Esophagus squamous epithelium (tissue), 4 donors: ENCODE data around the gene PTAFR.

Source experiments
- CTCF ChIP-seq, 6 experiments: fragments of 450-650 bp in 4 of 6; fragments of 200-600 bp in 2 of 6; sonication (generic) in 2 of 6; IDR thresholded peaks; one replicate each; pipeline ENCODE4 v1.5.1; 2016 to 2019; ENCODE audit warnings: antibody characterized with exemption in 6 of 6, mild to moderate bottlenecking in 4 of 6, moderate library complexity in 4 of 6
- POLR2A ChIP-seq, 4 donors: fragments of 450-650 bp; IDR thresholded peaks; one replicate each; pipeline ENCODE4 v1.6.1; 2017; ENCODE audit warnings: antibody characterized with exemption in 4 of 4, mild to moderate bottlenecking in 4 of 4, moderate library complexity in 3 of 4

- TF ChIP-seq CTCF (IDR thresholded peaks at IDR 0.05) (no peak), POLR2A (IDR thresholded peaks at IDR 0.05) (no peak)
These were observed 27.7 kb downstream of the PTAFR start for GRCh38 chr1:28148880-28149195.
